ENCODE measurements around the gene ZIC3.

ZIC3 gene

GRCh38 chrX:137574102-137574783, 8.3 kb downstream of the ZIC3 start:
- DNase-seq (ENCODE audit: low spot score) = no peak

- no peak for DNase-seq (ENCODE audit: low spot score)
Measured at GRCh38 chrX:137574784-137575293, 8.9 kb downstream of the ZIC3 start.

DNA sequence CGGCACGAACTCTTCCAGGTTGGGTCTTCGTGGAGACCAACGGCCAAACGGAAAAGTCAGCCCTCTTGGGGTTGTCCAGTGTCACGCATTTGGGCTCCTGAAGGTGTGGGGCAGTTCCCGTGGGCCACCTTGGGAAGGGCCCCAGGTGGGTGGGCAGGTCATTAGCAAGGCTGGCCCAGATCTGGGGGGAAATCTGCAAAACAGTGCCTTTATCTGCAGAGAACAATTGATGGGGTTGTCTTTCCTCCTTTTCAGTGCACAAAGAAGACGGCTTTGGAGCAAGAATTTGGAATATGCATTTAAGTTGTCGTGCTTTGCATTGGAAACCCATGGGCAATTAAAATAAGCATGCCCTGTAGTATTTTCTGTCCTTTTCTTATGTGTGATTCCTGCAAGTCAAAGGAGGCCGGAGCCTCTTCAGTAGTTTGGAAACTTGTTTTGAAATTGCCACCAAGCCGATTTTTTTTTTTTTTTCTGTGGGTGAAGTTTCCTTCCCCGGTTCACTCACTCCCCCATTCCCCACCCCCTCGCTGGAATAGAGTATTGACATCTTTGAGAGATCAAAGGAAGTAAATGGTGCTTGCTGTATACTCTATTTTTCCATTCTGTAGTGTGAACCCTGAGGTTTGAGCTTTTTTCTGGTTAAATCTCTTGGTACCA, 9.8 kb downstream of the ZIC3 start:
- no peak for DNase-seq (ENCODE audit: low spot score)

DNA sequence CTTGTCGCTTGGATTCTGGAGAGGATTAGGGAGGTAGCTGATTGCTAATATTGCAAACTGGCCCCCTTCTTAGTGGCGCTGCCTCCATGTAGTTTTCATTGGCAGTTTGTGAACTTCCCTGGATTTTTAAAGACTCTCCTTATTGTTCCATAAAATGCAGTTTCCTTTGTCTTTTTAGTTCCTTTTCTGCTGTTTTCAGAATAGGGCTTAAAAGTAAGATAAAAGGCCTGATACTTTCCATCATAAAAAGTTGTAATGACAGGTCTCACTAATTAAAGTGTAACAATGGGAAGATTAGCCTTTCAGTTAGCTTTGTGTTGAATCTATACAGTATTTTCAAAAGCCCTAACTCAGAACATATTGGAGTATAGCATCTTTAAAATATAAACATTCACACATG, 21.2 kb downstream of the ZIC3 start:
- no peak for DNase-seq (ENCODE audit: low spot score)

GRCh38 chrX:137600769-137601168, 34.8 kb downstream of the ZIC3 start:
- DNase-seq (ENCODE audit: low spot score) = no peak
